ENCODE data around the gene GPRC5C.

DNA sequence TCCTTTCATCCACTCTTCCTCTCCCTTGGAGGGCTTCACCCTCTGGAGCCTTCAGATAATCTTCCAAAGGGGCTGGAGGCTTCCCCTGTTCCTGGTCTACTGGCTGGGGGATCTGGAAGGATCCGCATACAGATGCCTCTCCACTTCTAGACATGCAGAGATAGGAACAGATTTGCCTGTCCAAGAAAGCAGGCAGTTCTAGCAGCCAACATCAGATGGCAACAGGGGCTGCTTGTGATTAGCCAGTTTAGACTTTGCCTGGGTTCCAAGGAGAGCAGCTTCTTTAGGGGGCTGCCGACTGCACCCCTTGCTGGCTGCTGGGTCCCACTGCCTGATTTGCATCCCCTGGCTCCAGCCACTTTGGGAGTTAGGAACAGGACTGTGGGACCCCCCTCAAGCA, 28.4 kb downstream of the GPRC5C start:
- TF ChIP-seq, protein P1, sequence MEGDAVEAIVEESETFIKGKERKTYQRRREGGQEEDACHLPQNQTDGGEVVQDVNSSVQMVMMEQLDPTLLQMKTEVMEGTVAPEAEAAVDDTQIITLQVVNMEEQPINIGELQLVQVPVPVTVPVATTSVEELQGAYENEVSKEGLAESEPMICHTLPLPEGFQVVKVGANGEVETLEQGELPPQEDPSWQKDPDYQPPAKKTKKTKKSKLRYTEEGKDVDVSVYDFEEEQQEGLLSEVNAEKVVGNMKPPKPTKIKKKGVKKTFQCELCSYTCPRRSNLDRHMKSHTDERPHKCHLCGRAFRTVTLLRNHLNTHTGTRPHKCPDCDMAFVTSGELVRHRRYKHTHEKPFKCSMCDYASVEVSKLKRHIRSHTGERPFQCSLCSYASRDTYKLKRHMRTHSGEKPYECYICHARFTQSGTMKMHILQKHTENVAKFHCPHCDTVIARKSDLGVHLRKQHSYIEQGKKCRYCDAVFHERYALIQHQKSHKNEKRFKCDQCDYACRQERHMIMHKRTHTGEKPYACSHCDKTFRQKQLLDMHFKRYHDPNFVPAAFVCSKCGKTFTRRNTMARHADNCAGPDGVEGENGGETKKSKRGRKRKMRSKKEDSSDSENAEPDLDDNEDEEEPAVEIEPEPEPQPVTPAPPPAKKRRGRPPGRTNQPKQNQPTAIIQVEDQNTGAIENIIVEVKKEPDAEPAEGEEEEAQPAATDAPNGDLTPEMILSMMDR (IDR thresholded peaks at IDR 0.05) = no peak
- TF ChIP-seq EZH2 (IDR thresholded peaks at IDR 0.05; ENCODE audit: borderline replicate concordance, insufficient read depth, low read depth, low read length, poor library complexity, severe bottlenecking) = no peak

Measured in B cell (primary cell).